Measurements from ENCODE around the gene REST. TPM values are rescaled to one million over a fixed set of nuclear protein-coding genes. Genes with fewer than 3 reads are reported as not detected.

Gene REST
- total RNA-seq, 2 donors from 2014 or later, result 31.9 to 32.0 TPM

Other genes starting within 250 kb of the REST start
- gene HOPX, start 226.6 kb upstream of the REST start, total RNA-seq, result 10 to 100 TPM; 62.9 to 63.5 TPM
- gene SPINK2, start 86.2 kb upstream of the REST start, total RNA-seq, result not detected
- 10 to 100 TPM in 1 of 2 donors, 1 to 10 TPM in 1; 8.8 to 10.3 TPM for gene NOA1, start 69.7 kb downstream of the REST start, total RNA-seq
- 10 to 100 TPM; 60.2 to 68.4 TPM for gene POLR2B, start 71.0 kb downstream of the REST start, total RNA-seq
- 1,000 to 10,000 TPM; 1,930 to 2,920 TPM for gene IGFBP7, start 202.5 kb downstream of the REST start, total RNA-seq

Data from posterior vena cava (tissue), 2 donors.